Measurements from ENCODE around the gene ASB3.

DNA sequence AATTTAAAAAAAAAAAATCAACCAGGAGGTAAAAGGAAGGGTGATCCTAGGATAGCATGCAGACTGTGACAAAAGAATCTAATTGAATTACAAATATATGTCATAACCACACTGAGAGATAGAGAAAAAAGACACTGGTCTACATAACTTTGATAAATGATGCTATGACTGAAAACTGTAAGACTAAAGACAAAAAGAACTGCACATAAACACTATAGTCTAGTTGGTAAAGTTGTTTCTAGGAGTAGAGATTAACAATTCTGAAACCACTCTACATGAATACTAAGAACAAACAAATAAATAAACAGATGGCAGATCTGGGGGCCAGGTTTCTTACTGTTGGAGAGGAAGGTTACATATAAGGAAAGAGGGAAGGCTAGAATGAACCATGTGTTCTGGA is 33.7 kb downstream of the ASB3 start:
- TF ChIP-seq, protein P1, sequence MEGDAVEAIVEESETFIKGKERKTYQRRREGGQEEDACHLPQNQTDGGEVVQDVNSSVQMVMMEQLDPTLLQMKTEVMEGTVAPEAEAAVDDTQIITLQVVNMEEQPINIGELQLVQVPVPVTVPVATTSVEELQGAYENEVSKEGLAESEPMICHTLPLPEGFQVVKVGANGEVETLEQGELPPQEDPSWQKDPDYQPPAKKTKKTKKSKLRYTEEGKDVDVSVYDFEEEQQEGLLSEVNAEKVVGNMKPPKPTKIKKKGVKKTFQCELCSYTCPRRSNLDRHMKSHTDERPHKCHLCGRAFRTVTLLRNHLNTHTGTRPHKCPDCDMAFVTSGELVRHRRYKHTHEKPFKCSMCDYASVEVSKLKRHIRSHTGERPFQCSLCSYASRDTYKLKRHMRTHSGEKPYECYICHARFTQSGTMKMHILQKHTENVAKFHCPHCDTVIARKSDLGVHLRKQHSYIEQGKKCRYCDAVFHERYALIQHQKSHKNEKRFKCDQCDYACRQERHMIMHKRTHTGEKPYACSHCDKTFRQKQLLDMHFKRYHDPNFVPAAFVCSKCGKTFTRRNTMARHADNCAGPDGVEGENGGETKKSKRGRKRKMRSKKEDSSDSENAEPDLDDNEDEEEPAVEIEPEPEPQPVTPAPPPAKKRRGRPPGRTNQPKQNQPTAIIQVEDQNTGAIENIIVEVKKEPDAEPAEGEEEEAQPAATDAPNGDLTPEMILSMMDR (IDR thresholded peaks at IDR 0.05; ENCODE audit: borderline replicate concordance, extremely low read depth, low read length, poor library complexity, severe bottlenecking): no peak
- no peak for TF ChIP-seq EZH2 (IDR thresholded peaks at IDR 0.05; ENCODE audit: borderline replicate concordance, low read depth, low read length, severe bottlenecking)
